Measurements from ENCODE around the gene TSPAN32. TPM values are rescaled to one million over a fixed set of nuclear protein-coding genes. Genes with fewer than 3 reads are reported as not detected.

Gene TSPAN32, protein sequence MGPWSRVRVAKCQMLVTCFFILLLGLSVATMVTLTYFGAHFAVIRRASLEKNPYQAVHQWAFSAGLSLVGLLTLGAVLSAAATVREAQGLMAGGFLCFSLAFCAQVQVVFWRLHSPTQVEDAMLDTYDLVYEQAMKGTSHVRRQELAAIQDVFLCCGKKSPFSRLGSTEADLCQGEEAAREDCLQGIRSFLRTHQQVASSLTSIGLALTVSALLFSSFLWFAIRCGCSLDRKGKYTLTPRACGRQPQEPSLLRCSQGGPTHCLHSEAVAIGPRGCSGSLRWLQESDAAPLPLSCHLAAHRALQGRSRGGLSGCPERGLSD
- 1 to 10 TPM; 1.2 to 2.0 (median 1.5) TPM for polyA plus RNA-seq (ENCODE audit: insufficient read length in 4 of 4)

DNA sequence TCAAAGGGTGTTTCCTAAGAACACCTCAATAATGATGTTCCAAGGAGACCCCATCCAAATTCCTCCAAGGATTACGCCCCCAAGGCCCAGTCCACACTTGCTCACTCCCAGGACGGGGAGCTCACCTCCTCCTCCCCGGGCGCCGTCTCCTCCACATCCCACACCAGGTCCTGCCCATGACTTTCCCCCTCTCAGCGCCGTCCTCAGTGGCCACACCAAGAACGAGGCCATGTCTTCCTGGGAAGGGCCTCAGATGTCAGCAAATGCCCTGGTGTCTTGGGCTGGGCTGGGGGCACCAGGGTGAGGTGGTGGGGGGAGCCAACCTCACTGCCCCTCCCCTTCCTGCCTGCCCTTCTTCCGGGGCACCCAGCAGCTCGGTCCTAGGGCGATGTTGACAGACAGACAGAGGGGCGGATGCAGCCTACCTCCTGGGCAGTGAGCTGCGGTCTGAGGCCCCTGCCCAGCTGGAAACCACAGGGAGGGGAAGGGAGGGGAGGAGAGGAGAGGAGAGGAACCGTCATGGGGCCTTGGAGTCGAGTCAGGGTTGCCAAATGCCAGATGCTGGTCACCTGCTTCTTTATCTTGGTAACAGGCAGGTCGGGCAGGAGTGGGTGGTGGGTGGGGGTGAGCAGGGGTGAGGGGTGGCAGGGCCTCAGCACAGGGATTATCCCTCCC lies at the start of gene TSPAN32, which contains the start of gene C11orf21:
Gene TSPAN32, plus strand, starts transcription at position 383 of the 675 bp plus-strand sequence. Its CDS starts 137 bp downstream, at position 520.
Gene C11orf21, minus strand, starts transcription at position 288 of the 675 bp plus-strand sequence. Its CDS starts 110 bp downstream, at position 178.
- no peak for DNase-seq (ENCODE audit: low read depth in 4 of 4, low spot score in 3 of 4)

GRCh38 chr11:2252018-2252417 lies 49.8 kb upstream of the TSPAN32 start:
- DNase-seq (ENCODE audit: low read depth in 4 of 4, low spot score in 3 of 4) = no peak

GRCh38 chr11:2256293-2256913 lies 45.4 kb upstream of the TSPAN32 start:
- DNase-seq (ENCODE audit: low read depth in 4 of 4, low spot score in 3 of 4) = no peak

DNA sequence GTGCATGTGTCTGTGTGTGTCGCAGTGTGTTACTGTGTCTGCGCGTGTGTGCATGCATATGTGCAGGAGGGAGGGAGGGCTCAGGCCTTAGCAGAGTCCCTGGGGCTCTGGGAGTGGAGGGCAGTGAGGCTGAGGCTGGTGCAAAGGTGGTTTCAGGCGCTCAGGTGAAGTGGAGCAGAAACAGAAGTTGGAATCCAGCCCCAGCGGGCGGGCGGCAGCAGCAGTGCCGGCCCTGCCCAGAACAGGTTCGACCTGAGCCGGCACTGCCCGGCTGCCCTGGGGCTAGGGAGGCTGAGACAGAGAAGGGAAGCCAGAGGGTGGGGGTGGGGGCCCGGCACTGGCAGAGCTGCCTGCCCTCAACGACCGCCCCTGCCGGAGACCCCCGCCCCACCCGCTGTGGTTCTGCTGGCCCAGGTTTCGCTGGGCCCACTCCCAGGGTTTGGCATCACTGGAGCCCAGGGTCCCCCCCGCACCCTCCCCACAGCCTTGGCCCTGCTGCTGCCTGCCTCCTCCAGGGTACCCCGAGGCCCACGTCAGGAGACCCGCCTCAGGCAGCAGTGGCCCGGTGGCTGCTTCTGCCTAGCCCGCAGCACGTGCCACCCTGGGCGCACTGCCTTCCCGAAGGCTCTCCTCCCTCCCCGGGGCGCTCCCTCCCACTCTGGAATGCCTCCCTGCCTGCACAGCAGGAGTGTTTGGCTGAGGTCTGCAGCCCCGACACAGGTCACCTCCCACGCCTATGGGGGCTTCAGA lies 44.7 kb upstream of the TSPAN32 start:
- no peak for DNase-seq (ENCODE audit: low read depth in 4 of 4, low spot score in 3 of 4)

- DNase-seq (ENCODE audit: low read depth in 4 of 4, low spot score in 3 of 4) = no peak
These were observed 43.0 kb upstream of the TSPAN32 start for GRCh38 chr11:2258501-2259465.

DNA sequence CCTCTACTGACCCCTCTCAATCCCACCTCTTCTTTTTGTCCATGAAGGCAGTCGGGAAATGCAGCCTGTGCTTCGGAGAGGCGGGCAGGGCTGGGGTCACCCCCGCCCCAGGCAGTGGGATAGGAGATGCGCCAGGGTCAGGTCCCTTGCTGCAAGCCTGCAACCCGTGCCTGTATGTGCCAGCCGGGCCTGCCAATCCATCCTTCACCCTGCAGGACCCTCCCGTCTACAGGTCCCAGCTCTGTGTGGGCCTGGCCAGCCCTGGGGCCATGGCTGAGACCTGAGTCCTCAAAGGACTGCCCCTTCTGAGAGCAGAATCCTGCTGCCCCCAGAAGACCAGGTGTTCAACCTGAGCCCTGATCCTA lies 42.4 kb upstream of the TSPAN32 start:
- no peak for DNase-seq (ENCODE audit: low read depth in 4 of 4, low spot score in 3 of 4)

DNA sequence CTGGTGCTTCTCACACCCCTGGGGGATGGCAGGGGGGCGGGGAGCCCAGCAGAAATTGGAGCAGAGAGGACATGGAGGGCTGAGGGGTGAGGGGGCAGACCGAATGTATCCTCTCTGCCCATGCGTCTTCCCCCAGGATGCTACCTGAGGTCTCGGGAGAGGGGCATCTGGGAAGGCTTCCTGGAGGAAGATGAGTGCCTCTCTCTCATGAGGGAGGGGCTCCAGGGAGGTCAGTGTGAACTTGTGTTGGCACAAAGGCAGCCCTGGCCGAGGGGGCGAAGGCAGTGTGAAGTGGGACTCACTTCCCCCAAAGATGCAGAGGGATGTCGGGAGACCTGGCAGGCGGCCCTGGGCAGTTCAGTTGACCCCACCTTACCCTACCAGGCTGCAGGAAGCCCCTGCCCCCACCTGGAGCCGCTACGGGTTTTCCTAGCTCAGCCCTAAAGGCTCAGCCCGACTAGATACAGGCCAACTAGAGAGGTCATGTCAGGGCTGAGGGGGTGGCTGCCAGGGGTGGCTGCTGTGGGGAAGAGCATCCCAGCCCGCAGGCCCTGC lies 41.8 kb upstream of the TSPAN32 start:
- no peak for DNase-seq (ENCODE audit: low read depth in 4 of 4, low spot score in 3 of 4)

GRCh38 chr11:2260491-2261364 lies 41.1 kb upstream of the TSPAN32 start:
- no peak for DNase-seq (ENCODE audit: low read depth in 4 of 4, low spot score in 3 of 4)

- DNase-seq (ENCODE audit: low read depth in 4 of 4, low spot score in 3 of 4) = no peak
These were observed 40.2 kb upstream of the TSPAN32 start for GRCh38 chr11:2261436-2262230.

DNA sequence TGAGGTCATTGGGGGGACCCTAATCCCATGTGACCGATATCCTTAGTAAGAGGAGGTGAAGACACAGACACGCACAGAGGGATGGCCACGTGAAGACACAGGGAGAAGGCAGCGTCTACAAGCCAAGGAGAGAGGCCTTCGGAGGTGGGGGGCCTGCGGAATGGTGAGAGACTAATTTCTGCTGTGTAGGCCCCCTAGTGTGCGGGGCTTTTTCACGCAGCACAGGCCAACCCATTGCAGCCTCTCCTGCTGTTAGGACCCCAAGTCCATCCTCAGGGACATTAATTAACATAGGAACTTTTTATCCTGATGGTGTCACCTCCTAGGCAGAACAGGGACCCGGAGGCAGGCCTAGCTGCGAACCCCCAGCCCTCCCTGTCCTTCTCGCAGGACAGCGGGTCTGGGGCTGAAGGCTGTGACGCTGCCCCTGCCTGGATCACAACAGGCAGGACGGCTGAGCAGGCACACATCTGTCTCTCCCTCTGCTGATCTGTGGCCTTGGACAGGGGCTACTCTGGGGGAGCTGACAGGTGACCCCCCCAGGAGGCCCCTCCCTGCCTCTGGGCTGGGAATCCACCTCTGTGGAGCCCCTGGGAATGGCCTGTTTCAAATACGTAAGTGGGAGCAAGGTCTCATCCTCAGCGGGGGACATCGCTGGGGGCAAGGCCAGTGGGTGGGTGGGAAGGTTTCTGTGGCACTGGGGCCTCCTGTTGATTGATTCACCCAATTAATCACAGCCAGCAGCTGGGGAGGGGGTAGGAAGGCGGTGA lies 39.3 kb upstream of the TSPAN32 start:
- no peak for DNase-seq (ENCODE audit: low read depth in 4 of 4, low spot score in 3 of 4)

DNA sequence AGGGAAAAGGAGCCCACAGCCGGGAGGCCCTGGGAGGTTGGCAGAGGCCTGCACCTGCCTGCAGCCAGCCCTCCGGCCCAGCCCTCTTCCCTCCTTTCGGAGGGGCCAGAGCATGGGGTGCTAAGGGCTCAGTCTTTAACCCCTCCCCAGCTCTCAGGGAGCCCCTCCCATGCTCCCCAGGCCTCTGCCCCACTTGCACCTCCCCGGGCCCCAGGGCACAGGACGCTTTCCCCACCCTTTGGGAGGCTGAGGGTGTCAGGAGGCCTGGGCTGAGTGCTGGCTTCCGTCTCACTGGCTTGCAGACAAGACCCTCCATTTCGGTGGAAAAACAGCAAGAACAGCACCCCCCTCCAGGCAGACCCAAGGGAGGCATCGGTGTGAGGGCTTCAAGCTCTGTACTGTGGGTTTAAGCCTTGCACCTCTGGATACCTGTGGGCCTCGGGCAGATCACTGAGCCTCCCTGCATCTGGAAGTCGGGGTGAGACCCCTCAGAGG lies 38.7 kb upstream of the TSPAN32 start:
- no peak for DNase-seq (ENCODE audit: low read depth in 4 of 4, low spot score in 3 of 4)

DNA sequence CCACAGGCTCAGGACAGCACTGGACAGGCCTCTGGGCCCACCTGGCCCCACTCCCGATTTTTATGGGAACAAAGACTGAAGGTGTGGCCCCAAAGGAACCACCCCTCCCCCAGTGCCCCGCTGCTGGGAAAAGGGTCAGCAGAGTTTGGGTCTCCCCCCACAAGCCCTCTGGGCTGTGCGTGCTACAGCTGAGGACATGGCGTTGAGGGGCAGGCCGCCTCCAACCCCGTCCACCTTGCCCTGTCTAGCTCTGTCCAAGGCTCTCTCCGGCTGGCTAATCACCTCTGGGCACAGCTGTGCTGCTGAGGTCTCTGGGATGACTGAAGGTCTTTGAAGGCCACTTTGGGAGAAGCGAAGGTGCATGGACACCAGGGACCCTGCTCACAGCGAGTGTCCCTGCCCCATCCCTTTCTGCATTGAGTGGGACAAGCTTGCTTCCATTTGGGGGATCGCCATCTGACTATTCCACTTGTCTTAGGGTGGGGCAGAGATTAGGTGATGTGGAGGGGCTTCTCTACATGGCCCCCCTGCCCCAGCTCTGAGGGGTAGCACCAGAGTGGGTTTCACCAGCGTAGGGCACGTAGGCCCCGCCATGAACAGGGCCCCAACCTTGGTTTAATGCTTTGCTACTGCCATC lies 38.0 kb upstream of the TSPAN32 start:
- DNase-seq (ENCODE audit: low read depth in 4 of 4, low spot score in 3 of 4) = no peak

- DNase-seq (ENCODE audit: low read depth in 4 of 4, low spot score in 3 of 4) = no peak
These were observed 37.3 kb upstream of the TSPAN32 start for GRCh38 chr11:2264366-2265053.

DNA sequence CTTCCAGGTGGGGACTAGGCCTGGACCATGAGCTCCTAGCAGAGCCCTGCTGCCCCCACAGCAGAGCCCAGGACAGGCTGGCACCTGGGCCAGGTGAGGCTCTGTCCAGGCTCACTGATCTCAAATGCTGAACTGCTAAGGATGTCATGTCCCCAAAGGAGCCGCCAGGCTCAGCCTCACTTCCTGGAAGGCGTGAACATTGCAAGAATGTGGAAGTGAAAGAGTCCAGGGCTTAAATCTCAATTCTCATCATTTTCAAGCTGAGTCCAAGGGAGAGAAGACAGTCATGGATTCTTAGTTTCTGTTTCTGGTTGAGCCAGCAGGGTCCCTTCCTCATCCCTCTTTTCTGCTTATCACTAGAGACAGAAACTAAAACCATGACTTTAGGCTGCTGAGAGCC lies 36.4 kb upstream of the TSPAN32 start:
- no peak for DNase-seq (ENCODE audit: low read depth in 4 of 4, low spot score in 3 of 4)

- DNase-seq (ENCODE audit: low read depth in 4 of 4, low spot score in 3 of 4) = no peak
These were observed 35.8 kb upstream of the TSPAN32 start for GRCh38 chr11:2265854-2266585.

Measured in right renal pelvis (tissue), 4 donors.